Endodermal cell (in vitro differentiated cells): ENCODE data around the gene PXDC1. TPM values are rescaled to one million over a fixed set of nuclear protein-coding genes. Genes with fewer than 3 reads are reported as not detected.

Experiments used
- DNase-seq: peaks from one replicate; pipeline ENCODE4 v3.0.0-alpha.2; 2017
- H3K27ac ChIP-seq: 2 replicates; pipeline ENCODE4 v1.5.1; 2013; ENCODE audit warnings: mild to moderate bottlenecking, low read depth, low read length, moderate library complexity
- H3K27me3 ChIP-seq: 2 replicates; pipeline ENCODE4 v1.6.1; 2013; ENCODE audit warnings: mild to moderate bottlenecking, low read length, moderate library complexity; ENCODE audit not compliant: insufficient read depth, control insufficient read depth, poor library complexity, severe bottlenecking
- H3K36me3 ChIP-seq: 2 replicates; pipeline ENCODE4 v1.7.0; 2013; ENCODE audit warnings: mild to moderate bottlenecking, low read length, moderate library complexity; ENCODE audit not compliant: control insufficient read depth, insufficient read depth
- H3K4me1 ChIP-seq: one replicate; pipeline ENCODE4 v1.7.0; 2013; ENCODE audit warnings: low read length; ENCODE audit not compliant: control insufficient read depth, insufficient read depth
- H3K4me3 ChIP-seq: 2 replicates; pipeline ENCODE4 v1.5.1; 2013; ENCODE audit warnings: mild to moderate bottlenecking, low read length, moderate library complexity
- H3K9ac ChIP-seq: 2 replicates; pipeline ENCODE4 v1.6.1; 2013; ENCODE audit warnings: mild to moderate bottlenecking, low read length, moderate library complexity; ENCODE audit not compliant: poor library complexity, severe bottlenecking; ENCODE audit errors: extremely low read depth
- H3K9me3 ChIP-seq: 2 replicates; pipeline ENCODE4 v1.6.1; 2013; ENCODE audit warnings: mild to moderate bottlenecking, low read length, moderate library complexity; ENCODE audit not compliant: control insufficient read depth
- H3K27ac Mint-ChIP-seq: 2 replicates; pipeline ENCODE4 v1.8.0; 2020; ENCODE audit warnings: mixed read lengths
- H3K27me3 Mint-ChIP-seq: 2 replicates; pipeline ENCODE4 v1.8.0; 2021; ENCODE audit warnings: mild to moderate bottlenecking, mixed read lengths; ENCODE audit not compliant: insufficient read depth
- H3K36me3 Mint-ChIP-seq: 2 replicates; pipeline ENCODE4 v1.8.0; 2020; ENCODE audit warnings: low read depth, mixed read lengths
- H3K4me1 Mint-ChIP-seq: 2 replicates; pipeline ENCODE4 v1.8.0; 2020; ENCODE audit warnings: mixed read lengths
- H3K4me3 Mint-ChIP-seq: 2 replicates; pipeline ENCODE4 v1.8.0; 2020; ENCODE audit warnings: mild to moderate bottlenecking, moderate library complexity, mixed read lengths
- H3K9me3 Mint-ChIP-seq: 2 replicates; pipeline ENCODE4 v1.8.0; 2020; ENCODE audit warnings: mild to moderate bottlenecking, mixed read lengths
- WGBS, 2 experiments: methylation state at CpG; one replicate each; pipeline versions ENCODE4 v1.1.5 to v1.1.7; 2013; ENCODE audit warnings: missing lambda C conversion rate in 2 of 2, mixed read lengths in 1 of 2; ENCODE audit not compliant: insufficient coverage in 1 of 2, insufficient read length in 1 of 2; 5-methylcytosine and 5-hydroxymethylcytosine counted together
- total RNA-seq, 2 donors: library from RNA; stranded (reverse); fragmentation: NEBNext Ultra II Directional in 1 of 2; extraction: Animal tissue kit (Norgen Biotek cat#: 25700) in 1 of 2; gene quantifications; 2 replicates in 1 of 2; 3 replicates in 1 of 2; pipeline ENCODE4 v1.2.1, GENCODE V29; 2021
- TF ChIP-seq, protein P1 (sequence below): fragments of 200-600 bp; sonication (generic); conservative IDR thresholded peaks from 2 replicates; pipeline ENCODE4 v1.5.0; 2021; ENCODE audit warnings: antibody characterized with exemption, mild to moderate bottlenecking

PXDC1 gene
- total RNA-seq, 2 donors from 2014 or later = 3.3 to 4.6 TPM

DNA sequence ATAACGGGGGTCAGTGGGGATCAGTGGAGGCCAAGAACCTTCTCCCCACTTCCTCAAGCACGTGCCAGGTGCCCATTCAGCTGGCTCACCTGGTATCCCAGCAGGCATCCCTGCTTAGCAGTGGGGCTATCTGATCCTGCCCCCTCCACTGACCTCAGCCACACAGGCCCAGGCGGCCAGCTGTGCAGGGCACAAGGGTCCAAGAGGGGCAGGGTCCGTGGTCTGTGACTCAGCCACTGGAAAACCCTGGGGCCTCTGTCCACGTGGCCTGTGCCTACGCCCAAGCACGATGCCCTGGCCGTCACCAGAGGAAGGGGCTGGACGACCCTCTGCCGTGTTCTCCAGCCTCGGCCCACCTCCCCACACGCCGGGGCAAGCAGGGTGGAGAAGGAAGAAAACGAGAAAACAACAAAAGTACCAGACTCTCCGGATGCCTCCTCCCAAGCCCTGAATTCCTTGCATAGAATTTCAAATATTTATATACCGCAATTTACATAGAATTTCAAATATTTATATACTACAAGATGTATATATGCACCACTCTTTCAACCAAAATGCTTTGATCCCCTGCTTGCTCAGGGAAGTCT, 12.1 kb downstream of the PXDC1 start:
- 82 to 87% methylated on average over 4 to 16 of the region's 16 CpGs for WGBS, 2 experiments
- no peak overlapping the region for H3K27ac ChIP-seq
- peaks cover 5% of the 10 kb centered on the region for H3K36me3 ChIP-seq
- H3K4me3 ChIP-seq = no peak overlapping the region
- peaks cover 20% of the 10 kb centered on the region for H3K36me3 Mint-ChIP-seq
- H3K9me3 Mint-ChIP-seq = peaks cover 10% of the 10 kb centered on the region
- no peak overlapping the region for H3K9ac ChIP-seq
- peak; percentile 33 for DNase-seq
- no peak overlapping the region for H3K27ac Mint-ChIP-seq
- peaks cover 11% of the 10 kb centered on the region for H3K27me3 Mint-ChIP-seq
- H3K4me1 Mint-ChIP-seq = peaks cover 6% of the 10 kb centered on the region
- no peaks in the 10 kb centered on the region for H3K4me1 ChIP-seq
- H3K9me3 ChIP-seq = peaks cover 8% of the 10 kb centered on the region
- no peak overlapping the region for H3K4me3 Mint-ChIP-seq
- TF ChIP-seq, protein P1, sequence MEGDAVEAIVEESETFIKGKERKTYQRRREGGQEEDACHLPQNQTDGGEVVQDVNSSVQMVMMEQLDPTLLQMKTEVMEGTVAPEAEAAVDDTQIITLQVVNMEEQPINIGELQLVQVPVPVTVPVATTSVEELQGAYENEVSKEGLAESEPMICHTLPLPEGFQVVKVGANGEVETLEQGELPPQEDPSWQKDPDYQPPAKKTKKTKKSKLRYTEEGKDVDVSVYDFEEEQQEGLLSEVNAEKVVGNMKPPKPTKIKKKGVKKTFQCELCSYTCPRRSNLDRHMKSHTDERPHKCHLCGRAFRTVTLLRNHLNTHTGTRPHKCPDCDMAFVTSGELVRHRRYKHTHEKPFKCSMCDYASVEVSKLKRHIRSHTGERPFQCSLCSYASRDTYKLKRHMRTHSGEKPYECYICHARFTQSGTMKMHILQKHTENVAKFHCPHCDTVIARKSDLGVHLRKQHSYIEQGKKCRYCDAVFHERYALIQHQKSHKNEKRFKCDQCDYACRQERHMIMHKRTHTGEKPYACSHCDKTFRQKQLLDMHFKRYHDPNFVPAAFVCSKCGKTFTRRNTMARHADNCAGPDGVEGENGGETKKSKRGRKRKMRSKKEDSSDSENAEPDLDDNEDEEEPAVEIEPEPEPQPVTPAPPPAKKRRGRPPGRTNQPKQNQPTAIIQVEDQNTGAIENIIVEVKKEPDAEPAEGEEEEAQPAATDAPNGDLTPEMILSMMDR = no peak
- H3K27me3 ChIP-seq = peaks cover 18% of the 10 kb centered on the region

DNA sequence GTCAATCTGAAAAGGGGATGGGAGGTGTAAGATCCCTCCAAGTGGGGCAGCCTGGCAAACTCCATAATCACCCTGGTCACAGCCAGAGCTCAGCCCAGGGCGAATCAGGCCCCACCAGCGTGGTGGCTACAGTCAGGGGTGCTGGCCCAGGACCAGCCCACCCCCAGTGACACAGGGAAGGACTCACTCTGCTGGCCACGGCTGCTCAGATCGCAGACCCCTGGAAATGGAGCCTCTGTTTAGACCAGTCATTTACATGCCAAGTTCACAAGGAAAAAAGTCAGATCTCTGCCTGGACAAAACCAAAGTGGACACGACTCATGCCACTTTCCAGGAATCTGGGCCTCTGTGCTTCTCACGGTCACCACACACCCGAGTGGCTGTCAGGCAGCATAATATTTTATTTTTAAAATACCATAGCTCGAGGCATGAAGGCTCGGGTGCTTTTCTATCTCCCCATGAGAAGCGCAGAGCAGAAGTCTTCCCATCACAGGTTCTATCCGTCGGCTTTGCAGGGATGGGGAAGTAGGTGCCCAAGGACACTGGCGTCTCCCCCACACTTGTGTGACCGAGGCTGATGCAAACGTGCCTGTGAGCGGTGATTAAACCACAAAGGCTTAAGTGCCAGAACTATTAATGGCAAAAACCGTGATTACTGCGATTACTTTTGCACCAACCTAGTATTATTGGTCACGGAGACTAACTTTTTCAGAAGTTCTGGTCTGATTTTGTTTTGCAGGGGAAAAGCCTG, 13.0 kb downstream of the PXDC1 start:
- H3K4me3 Mint-ChIP-seq = no peak overlapping the region
- H3K27me3 ChIP-seq = peaks cover 18% of the 10 kb centered on the region
- WGBS, 2 experiments = 91 to 93% methylated on average over 16 to 19 of the region's 19 CpGs
- no peak overlapping the region for H3K27ac ChIP-seq
- peak; percentile 24 for DNase-seq
- H3K9me3 ChIP-seq = peaks cover 8% of the 10 kb centered on the region
- no peak overlapping the region for H3K9ac ChIP-seq
- no peak overlapping the region for H3K4me3 ChIP-seq
- H3K9me3 Mint-ChIP-seq = peaks cover 10% of the 10 kb centered on the region
- no peaks in the 10 kb centered on the region for H3K4me1 ChIP-seq
- TF ChIP-seq, protein P1 = no peak
- peaks cover 22% of the 10 kb centered on the region for H3K36me3 Mint-ChIP-seq
- H3K4me1 Mint-ChIP-seq = peaks cover 6% of the 10 kb centered on the region
- H3K36me3 ChIP-seq = peaks cover 5% of the 10 kb centered on the region
- H3K27ac Mint-ChIP-seq = no peak overlapping the region
- H3K27me3 Mint-ChIP-seq = peaks cover 11% of the 10 kb centered on the region

DNA sequence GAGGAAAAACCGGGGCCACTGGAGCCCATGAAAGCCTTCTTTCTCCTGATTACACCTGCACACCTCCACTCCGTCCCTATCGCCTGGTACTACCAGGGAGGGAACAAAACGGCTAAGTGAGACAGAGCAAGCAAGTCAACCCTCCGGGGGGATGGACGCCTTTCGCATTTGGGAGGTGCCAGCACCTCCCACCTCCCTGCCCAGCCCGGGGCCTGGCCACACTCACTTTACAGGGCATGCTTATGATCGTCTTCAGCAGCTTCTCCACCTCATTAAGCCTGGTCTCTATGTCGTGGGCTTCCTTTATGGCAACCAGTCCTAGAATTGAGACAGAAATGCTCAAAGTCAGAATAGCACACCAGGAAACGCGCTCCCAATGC, 13.7 kb downstream of the PXDC1 start:
- Histone ChIP-seq H3K9me3 (peaks cover 8% of the 10 kb centered on the region), H3K27me3 (peaks cover 18% of the 10 kb centered on the region), H3K4me1 (no peaks in the 10 kb centered on the region), H3K4me3 (no peak overlapping the region), H3K9ac (no peak overlapping the region), H3K36me3 (peaks cover 5% of the 10 kb centered on the region), H3K27ac (no peak overlapping the region)
- Mint-ChIP-seq H3K27me3 (peaks cover 11% of the 10 kb centered on the region), H3K4me3 (no peak overlapping the region), H3K4me1 (peaks cover 3% of the 10 kb centered on the region), H3K9me3 (peaks cover 10% of the 10 kb centered on the region), H3K27ac (no peak overlapping the region), H3K36me3 (peaks cover 22% of the 10 kb centered on the region)
- TF ChIP-seq, protein P1 = no peak
- 93 to 97% methylated on average over 5 to 12 of the region's 12 CpGs for WGBS, 2 experiments
- no peak for DNase-seq
